ACC112 (cell line): Measurements from ENCODE around the gene PRKCE.

Experiments used
- H2AFZ ChIP-seq: fragments of 200-600 bp; sonication (generic); one replicate; pipeline ENCODE4 v1.6.0; 2017; ENCODE audit warnings: antibody characterized with exemption, low read length; ENCODE audit not compliant: unreplicated experiment
- H3K27ac ChIP-seq: fragments of 200-600 bp; sonication (generic); 2 replicates; pipeline ENCODE4 v1.5.1; 2014; ENCODE audit warnings: low read depth, mild to moderate bottlenecking, antibody characterized with exemption, low read length, moderate library complexity
- H3K27me3 ChIP-seq: fragments of 200-600 bp; sonication (generic); 2 replicates; pipeline ENCODE4 v1.6.1; 2014; ENCODE audit warnings: mild to moderate bottlenecking, antibody characterized with exemption, low read length, moderate library complexity, mixed read lengths; ENCODE audit not compliant: insufficient read depth
- H3K36me3 ChIP-seq: fragments of 200-600 bp; sonication (generic); 2 replicates; pipeline ENCODE4 v1.6.1; 2016; ENCODE audit warnings: mild to moderate bottlenecking, antibody characterized with exemption, low read length, moderate library complexity, mixed read lengths; ENCODE audit not compliant: insufficient read depth
- H3K4me1 ChIP-seq: fragments of 200-600 bp; sonication (generic); one replicate; pipeline ENCODE4 v1.6.1; 2016; ENCODE audit warnings: low read length, mixed read lengths; ENCODE audit not compliant: insufficient read depth, unreplicated experiment, control insufficient read depth
- H3K4me3 ChIP-seq: fragments of 200-600 bp; sonication (generic); 2 replicates; pipeline ENCODE4 v1.5.1; 2014; ENCODE audit warnings: mild to moderate bottlenecking, low read depth, low read length
- H3K79me2 ChIP-seq: fragments of 200-600 bp; sonication (generic); one replicate; pipeline ENCODE4 v1.6.0; 2016; ENCODE audit warnings: low read length; ENCODE audit not compliant: control insufficient read depth, unreplicated experiment, insufficient read depth

Gene PRKCE

GRCh38 chr2:46018773-46019591 lies 367.5 kb downstream of the PRKCE start:
- Histone ChIP-seq H3K27me3 (no peaks in the 10 kb centered on the region), H3K27ac (no peak overlapping the region), H3K4me1 (peaks cover 16% of the 10 kb centered on the region), H2AFZ (no peak overlapping the region), H3K36me3 (no peaks in the 10 kb centered on the region), H3K4me3 (no peak overlapping the region), H3K79me2 (no peaks in the 10 kb centered on the region)

- no peaks in the 10 kb centered on the region for H3K27me3 ChIP-seq
- peaks cover 6% of the 10 kb centered on the region for H3K4me1 ChIP-seq
- no peaks in the 10 kb centered on the region for H3K36me3 ChIP-seq
- no peak overlapping the region for H3K4me3 ChIP-seq
- no peaks in the 10 kb centered on the region for H3K79me2 ChIP-seq
- H3K27ac ChIP-seq: no peak overlapping the region
- H2AFZ ChIP-seq: no peak overlapping the region
Measured at GRCh38 chr2:46020416-46020815, 368.9 kb downstream of the PRKCE start.

GRCh38 chr2:46023165-46023854 lies 371.8 kb downstream of the PRKCE start:
- H3K79me2 ChIP-seq: no peaks in the 10 kb centered on the region

GRCh38 chr2:46024146-46024779 lies 372.8 kb downstream of the PRKCE start:
- Histone ChIP-seq H2AFZ (no peak overlapping the region), H3K36me3 (no peaks in the 10 kb centered on the region), H3K4me3 (no peak overlapping the region), H3K79me2 (no peaks in the 10 kb centered on the region), H3K27me3 (no peaks in the 10 kb centered on the region), H3K27ac (no peak overlapping the region), H3K4me1 (peaks cover 1% of the 10 kb centered on the region)

More at GRCh38 chr2:46023165-46023854, 371.8 kb downstream of the PRKCE start:
- Histone ChIP-seq H3K4me1 (no peaks in the 10 kb centered on the region), H3K36me3 (no peaks in the 10 kb centered on the region), H3K27ac (no peak overlapping the region), H2AFZ (no peak overlapping the region), H3K27me3 (no peaks in the 10 kb centered on the region), H3K4me3 (no peak overlapping the region)

GRCh38 chr2:46025081-46025480 lies 373.6 kb downstream of the PRKCE start:
- no peaks in the 10 kb centered on the region for H3K27me3 ChIP-seq
- no peak overlapping the region for H3K27ac ChIP-seq
- no peaks in the 10 kb centered on the region for H3K36me3 ChIP-seq

GRCh38 chr2:46025676-46026075 lies 374.2 kb downstream of the PRKCE start:
- Histone ChIP-seq H3K36me3 (no peaks in the 10 kb centered on the region), H3K4me3 (no peak overlapping the region), H3K27ac (no peak overlapping the region), H2AFZ (no peak overlapping the region), H3K79me2 (no peaks in the 10 kb centered on the region), H3K4me1 (peaks cover 6% of the 10 kb centered on the region), H3K27me3 (no peaks in the 10 kb centered on the region)

More at GRCh38 chr2:46025081-46025480, 373.6 kb downstream of the PRKCE start:
- Histone ChIP-seq H3K79me2 (no peaks in the 10 kb centered on the region), H3K4me1 (peaks cover 6% of the 10 kb centered on the region), H2AFZ (no peak overlapping the region), H3K4me3 (no peak overlapping the region)

- H3K79me2 ChIP-seq: no peaks in the 10 kb centered on the region
- H3K4me1 ChIP-seq: peaks cover 6% of the 10 kb centered on the region
- no peak overlapping the region for H3K4me3 ChIP-seq
- no peaks in the 10 kb centered on the region for H3K36me3 ChIP-seq
- H2AFZ ChIP-seq: no peak overlapping the region
- H3K27ac ChIP-seq: no peak overlapping the region
- no peaks in the 10 kb centered on the region for H3K27me3 ChIP-seq
Measured at GRCh38 chr2:46026431-46026830, 375.0 kb downstream of the PRKCE start.

- Histone ChIP-seq H3K27ac (no peak overlapping the region), H3K27me3 (no peaks in the 10 kb centered on the region), H3K4me3 (no peak overlapping the region), H2AFZ (no peak overlapping the region), H3K36me3 (no peaks in the 10 kb centered on the region; the same call in 1 of the 2 replicates), H3K79me2 (no peaks in the 10 kb centered on the region), H3K4me1 (peaks cover 6% of the 10 kb centered on the region)
Measured at GRCh38 chr2:46029332-46029811, 377.9 kb downstream of the PRKCE start.

- Histone ChIP-seq H3K79me2 (no peaks in the 10 kb centered on the region), H3K27ac (no peak overlapping the region), H3K4me1 (peaks cover 6% of the 10 kb centered on the region), H3K4me3 (no peak overlapping the region), H2AFZ (no peak overlapping the region), H3K27me3 (no peaks in the 10 kb centered on the region), H3K36me3 (no peaks in the 10 kb centered on the region; the same call in 1 of the 2 replicates)
Measured at GRCh38 chr2:46030330-46030729, 378.9 kb downstream of the PRKCE start.

- H3K79me2 ChIP-seq: no peaks in the 10 kb centered on the region
- no peak overlapping the region for H3K27ac ChIP-seq
- H3K4me1 ChIP-seq: peaks cover 6% of the 10 kb centered on the region
- H2AFZ ChIP-seq: no peak overlapping the region
- no peaks in the 10 kb centered on the region; the same call in 1 of the 2 replicates for H3K36me3 ChIP-seq
- no peaks in the 10 kb centered on the region for H3K27me3 ChIP-seq
- no peak overlapping the region for H3K4me3 ChIP-seq
Measured at GRCh38 chr2:46032161-46032813, 380.8 kb downstream of the PRKCE start.
